Endothelial cell of umbilical vein (primary cell): ENCODE results near the gene STK16. TPM values are rescaled to one million over a fixed set of nuclear protein-coding genes. Genes with fewer than 3 reads are reported as not detected.

Experiments used
- BruUV-seq: library from RNA; stranded (reverse); fragments of 400-500 nt; replicated peaks from 2 replicates; lab custom pipeline; 2021; lab: Mats Ljungman, UMichigan
- CTCF ChIA-PET: fragments of 300-600, 350-600 bp; sonication (Branson Sonifier 250); formaldehyde crosslinking; loops from one replicate; lab custom pipeline; 2021; ENCODE audit warnings: antibody characterized with exemption, inconsistent platforms; lab: Charles Lee
- POLR2A ChIA-PET: fragments of 300-600, 350-600 bp; sonication (Branson Sonifier 250); formaldehyde crosslinking; loops from one replicate; lab custom pipeline; 2021; ENCODE audit warnings: antibody characterized with exemption, inconsistent platforms; lab: Charles Lee
- DNase-seq: peaks from one replicate; pipeline ENCODE4 v3.0.0-alpha.2; 2011; ENCODE audit warnings: low read depth, low spot score
- FAIRE-seq: peaks from 2 replicates; lab custom pipeline; 2011; peaks lifted over from hg19 to GRCh38; lab: Jason Lieb, UNC
- H2AFZ ChIP-seq: 2 replicates; pipeline ENCODE4 v1.6.0; 2012; ENCODE audit warnings: low read depth, low read length, control low read depth, inconsistent platforms
- H3K27ac ChIP-seq: 2 replicates; pipeline ENCODE4 v1.5.1; 2011; ENCODE audit warnings: low read depth, mild to moderate bottlenecking, control low read depth, low read length, moderate library complexity; ENCODE audit not compliant: insufficient read depth
- H3K27me3 ChIP-seq, 2 experiments: 2 replicates each; pipeline versions ENCODE4 v1.6.0 to v1.6.1; 2011; ENCODE audit warnings: low read length in 2 of 2, mixed read lengths in 1 of 2; ENCODE audit not compliant: control insufficient read depth in 2 of 2, insufficient read depth in 2 of 2
- H3K36me3 ChIP-seq, 2 experiments: 2 replicates in 1 of 2; 3 replicates in 1 of 2; pipeline ENCODE4 v1.5.1; 2011; ENCODE audit warnings: low read length in 2 of 2, mild to moderate bottlenecking in 1 of 2, moderate library complexity in 1 of 2; ENCODE audit not compliant: control insufficient read depth in 2 of 2, insufficient read depth in 2 of 2; ENCODE audit errors: extremely low read depth in 1 of 2
- H3K4me1 ChIP-seq: 3 replicates; pipeline ENCODE4 v1.5.1; 2011; ENCODE audit warnings: mild to moderate bottlenecking, low read length; ENCODE audit not compliant: control insufficient read depth, insufficient read depth; ENCODE audit errors: extremely low read depth
- H3K4me2 ChIP-seq: 2 replicates; pipeline ENCODE4 v1.6.1; 2011; ENCODE audit warnings: low read length, control low read depth, mixed read lengths; ENCODE audit not compliant: insufficient read depth
- H3K4me3 ChIP-seq, 3 experiments: fragments of 200-600 bp in 1 of 3; sonication (generic), shearing (Covaris generic) in 1 of 3; replicated peaks in 1 of 3; 2 replicates each; pipeline ENCODE4 v1.5.1; 2011 to 2016; ENCODE audit warnings: control low read depth in 3 of 3, low read length in 3 of 3, mild to moderate bottlenecking in 2 of 3, inconsistent platforms in 1 of 3, low read depth in 1 of 3, moderate library complexity in 1 of 3; ENCODE audit not compliant: insufficient read depth in 1 of 3
- H3K79me2 ChIP-seq: 2 replicates; pipeline ENCODE4 v1.6.0; 2012; ENCODE audit warnings: low read length, inconsistent platforms; ENCODE audit not compliant: control insufficient read depth, insufficient read depth
- H3K9ac ChIP-seq: replicated peaks from 2 replicates; pipeline ENCODE3; 2011; ENCODE audit warnings: low read length, control low read depth; ENCODE audit not compliant: insufficient read depth; ENCODE audit errors: extremely low read depth
- H3K9me1 ChIP-seq: replicated peaks from 3 replicates; pipeline ENCODE4 v1.6.0; 2011; ENCODE audit warnings: mild to moderate bottlenecking, low read length; ENCODE audit not compliant: control insufficient read depth, insufficient read depth; ENCODE audit errors: extremely low read depth
- H3K9me3 ChIP-seq: replicated peaks from 2 replicates; pipeline ENCODE4 v1.5.1; 2012; ENCODE audit warnings: low read length, inconsistent platforms; ENCODE audit not compliant: control insufficient read depth, insufficient read depth
- H4K20me1 ChIP-seq: replicated peaks from 2 replicates; pipeline ENCODE3; 2011; ENCODE audit warnings: mild to moderate bottlenecking, low read length; ENCODE audit not compliant: control insufficient read depth, insufficient read depth; ENCODE audit errors: extremely low read depth
- FOS ChIP-seq: IDR thresholded peaks from 2 replicates; pipeline ENCODE4 v1.6.1; 2011; ENCODE audit warnings: mild to moderate bottlenecking, low read length, moderate library complexity, borderline replicate concordance; ENCODE audit not compliant: insufficient read depth
- JUN ChIP-seq: IDR thresholded peaks from 2 replicates; pipeline ENCODE4 v1.6.1; 2011; ENCODE audit warnings: borderline replicate concordance, low read depth; ENCODE audit not compliant: insufficient read length, insufficient read depth
- MAX ChIP-seq: IDR thresholded peaks from 2 replicates; pipeline ENCODE4 v1.6.1; 2011; ENCODE audit not compliant: insufficient read depth, insufficient read length
- MYC ChIP-seq: IDR thresholded peaks from one replicate; pipeline ENCODE4 v1.6.1; 2011; ENCODE audit warnings: mild to moderate bottlenecking, low read depth, low read length
- POLR2AphosphoS5 ChIP-seq: IDR thresholded peaks from 2 replicates; pipeline ENCODE4 v1.6.1; 2012; ENCODE audit warnings: low read depth, mild to moderate bottlenecking, control low read depth, low read length, moderate library complexity; ENCODE audit not compliant: insufficient read depth
- dilution Hi-C: fragments of 300-500 bp; cut with MboI; formaldehyde crosslinking; loops from one replicate; pipeline ENCODE4 v1.15.0; 2019; ENCODE audit warnings: low sequenced_read_pairs; ENCODE audit not compliant: extremely low pct_ligation_motif_present
- intact Hi-C: fragments of 100-400 bp; cut with micrococcal nuclease; formaldehyde crosslinking; loops from one replicate; pipeline ENCODE4 v1.10.0; 2022
- polyA plus RNA-seq, 4 experiments: library from polyadenylated mRNA; depleted of rRNA in 3 of 4; stranded (reverse) in 3 of 4; unstranded in 1 of 4; fragments of >200 nt; gene quantifications; 2 replicates each; pipeline versions ENCODE4 v1.2.1 to v1.2.3, GENCODE V29; 2011 to 2012; ENCODE audit warnings: missing spikeins in 1 of 4
- total RNA-seq: library from RNA; stranded (reverse); gene quantifications from 2 replicates; pipeline ENCODE4 v1.2.3, GENCODE V29; 2021
- TF ChIP-seq, protein P1 (sequence below), 2 donors: IDR thresholded peaks; 1 replicate in 1 of 2; 2 replicates in 1 of 2; pipeline ENCODE4 v1.5.1; 2011; ENCODE audit warnings: low read length in 2 of 2, mild to moderate bottlenecking in 2 of 2, moderate library complexity in 2 of 2, control low read depth in 1 of 2, inconsistent platforms in 1 of 2, low read depth in 1 of 2; ENCODE audit not compliant: insufficient read depth in 1 of 2; ENCODE audit errors: extremely low read depth in 1 of 2

The STK16 gene
- total and polyA plus RNA-seq, 2 donors (not counting 3 experiments of a cell fraction or from before 2014, with no cell fraction given) = 18.8 to 63.2 TPM

GRCh38 chr2:219223831-219224610 is 21.3 kb upstream of the STK16 start:
- H3K9me1 ChIP-seq = no peaks in the 10 kb centered on the region
- no peak overlapping the region for H3K9ac ChIP-seq
- peaks cover 3 to 46% of the 10 kb centered on the region in 2 experiments for H3K36me3 ChIP-seq
- H3K79me2 ChIP-seq = peaks cover 18% of the 10 kb centered on the region
- intact Hi-C loops (no loop called here), dilution Hi-C loops (no loop called here)
- H4K20me1 ChIP-seq = no peaks in the 10 kb centered on the region
- H2AFZ ChIP-seq = no peak overlapping the region
- ChIA-PET POLR2A (interaction anchor here (0.6 kb wide), 1 partner anchor 230 kb away, joined by 3 read pairs; no protein-coding TSS in a partner anchor), CTCF (interaction anchor here (0.8 kb wide), 1 partner anchor 13 kb away, joined by 3 read pairs; no protein-coding TSS in a partner anchor)
- FAIRE-seq (no peak), DNase-seq (no peak)
- H3K27ac ChIP-seq = no peak overlapping the region
- H3K27me3 ChIP-seq = no peaks in the 10 kb centered on the region
- peaks cover 14% of the 10 kb centered on the region for H3K4me1 ChIP-seq
- no peak overlapping the region for H3K4me2 ChIP-seq
- no peak for TF ChIP-seq JUN
- no peak for TF ChIP-seq MYC
- TF ChIP-seq FOS = no peak
- no peak for TF ChIP-seq POLR2AphosphoS5
- TF ChIP-seq, protein P1, sequence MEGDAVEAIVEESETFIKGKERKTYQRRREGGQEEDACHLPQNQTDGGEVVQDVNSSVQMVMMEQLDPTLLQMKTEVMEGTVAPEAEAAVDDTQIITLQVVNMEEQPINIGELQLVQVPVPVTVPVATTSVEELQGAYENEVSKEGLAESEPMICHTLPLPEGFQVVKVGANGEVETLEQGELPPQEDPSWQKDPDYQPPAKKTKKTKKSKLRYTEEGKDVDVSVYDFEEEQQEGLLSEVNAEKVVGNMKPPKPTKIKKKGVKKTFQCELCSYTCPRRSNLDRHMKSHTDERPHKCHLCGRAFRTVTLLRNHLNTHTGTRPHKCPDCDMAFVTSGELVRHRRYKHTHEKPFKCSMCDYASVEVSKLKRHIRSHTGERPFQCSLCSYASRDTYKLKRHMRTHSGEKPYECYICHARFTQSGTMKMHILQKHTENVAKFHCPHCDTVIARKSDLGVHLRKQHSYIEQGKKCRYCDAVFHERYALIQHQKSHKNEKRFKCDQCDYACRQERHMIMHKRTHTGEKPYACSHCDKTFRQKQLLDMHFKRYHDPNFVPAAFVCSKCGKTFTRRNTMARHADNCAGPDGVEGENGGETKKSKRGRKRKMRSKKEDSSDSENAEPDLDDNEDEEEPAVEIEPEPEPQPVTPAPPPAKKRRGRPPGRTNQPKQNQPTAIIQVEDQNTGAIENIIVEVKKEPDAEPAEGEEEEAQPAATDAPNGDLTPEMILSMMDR (IDR thresholded peaks at IDR 0.05; ENCODE audit: extremely low read depth in 1 of 2, insufficient read depth in 1 of 2, low read depth in 1 of 2, low read length in 2 of 2) = no peak
- no peak for TF ChIP-seq MAX
- no peaks in the 10 kb centered on the region for H3K9me3 ChIP-seq
- TSS peak; percentile 1 for BruUV-seq
- H3K4me3 ChIP-seq = no peak overlapping the region
